ELF-1 (cell line): ENCODE results near the gene NRAP.

Experiments used
- DNase-seq: peaks from one replicate; pipeline ENCODE4 v3.0.0-alpha.2; 2016; ENCODE audit warnings: low read depth, low spot score

Gene NRAP

DNA sequence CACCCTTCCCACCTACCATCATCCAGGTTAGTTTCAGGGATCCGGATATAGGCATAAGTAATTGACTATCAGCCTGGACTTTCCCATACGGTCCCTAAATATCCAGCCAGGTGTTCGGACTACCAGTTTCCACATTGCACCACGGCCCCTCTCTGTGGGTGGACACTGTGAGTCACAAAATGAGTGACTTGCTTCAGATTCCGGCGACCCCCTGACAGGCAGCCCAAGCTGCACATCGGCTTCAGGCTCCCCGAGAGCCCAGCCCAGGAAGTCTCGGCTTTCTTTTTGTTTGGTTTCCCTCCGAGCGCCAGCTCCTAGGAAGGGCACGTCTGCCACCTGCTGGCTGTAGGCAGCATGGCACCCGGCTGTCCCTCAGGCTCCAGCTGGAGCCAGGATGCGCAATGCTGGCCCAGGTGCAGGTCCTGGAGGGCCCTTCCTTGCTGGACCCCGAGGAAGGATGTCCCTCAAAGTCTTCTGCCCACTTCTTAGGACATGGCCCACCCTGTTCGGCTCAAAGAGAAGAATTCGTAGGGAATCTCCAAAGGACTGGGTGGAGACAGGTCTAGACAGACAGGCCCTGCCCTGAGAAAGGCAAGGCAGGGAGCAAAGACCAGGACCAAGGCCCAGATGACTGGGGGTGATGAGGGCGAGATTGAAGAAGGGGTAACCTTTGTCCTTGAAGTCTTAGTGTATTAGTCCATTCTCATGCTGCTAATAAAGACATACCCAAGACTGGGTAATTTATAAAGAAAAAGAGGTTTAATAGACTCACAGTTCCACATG lies 100.3 kb downstream of the NRAP start:
- DNase-seq, result peak; percentile 88

DNA sequence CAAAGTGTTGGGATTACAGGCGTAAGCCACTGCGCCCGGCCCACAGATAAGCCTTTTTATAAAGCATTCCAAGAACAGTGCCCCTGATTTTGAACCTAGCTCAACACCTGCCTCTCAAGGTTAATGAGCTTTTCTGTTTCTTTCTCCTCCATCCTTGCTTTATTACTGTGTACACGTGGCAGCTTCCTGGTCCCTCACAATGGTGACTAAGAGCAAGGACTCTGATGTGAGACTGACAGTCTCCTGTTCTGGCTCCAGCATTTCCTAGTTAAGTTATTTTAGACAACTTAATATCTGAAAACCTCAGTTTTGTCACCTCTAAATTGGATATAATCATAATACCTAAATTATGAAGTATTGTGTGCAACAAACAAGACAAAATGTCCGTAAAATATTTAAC lies 101.1 kb downstream of the NRAP start:
- no peak for DNase-seq

DNA sequence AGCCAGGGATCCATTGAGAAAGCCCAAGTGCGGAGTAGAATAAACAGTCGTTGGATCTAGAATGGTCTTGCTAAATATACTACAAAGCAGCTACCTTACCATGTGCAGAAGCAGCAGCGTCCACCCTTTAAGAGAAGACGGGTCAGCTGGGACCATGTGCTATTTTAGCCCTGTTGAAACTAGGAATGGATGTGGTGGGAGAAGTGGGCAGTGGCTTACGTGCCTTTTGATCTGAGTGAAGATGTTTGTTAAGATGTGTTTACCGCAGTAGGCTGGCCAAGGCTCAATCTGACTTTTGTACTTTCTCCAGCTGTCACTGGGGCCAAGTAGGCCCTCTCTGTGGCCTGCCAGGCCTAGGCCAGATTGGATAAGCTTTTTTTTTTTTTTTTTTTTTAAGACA lies 101.8 kb downstream of the NRAP start:
- DNase-seq, result no peak

DNA sequence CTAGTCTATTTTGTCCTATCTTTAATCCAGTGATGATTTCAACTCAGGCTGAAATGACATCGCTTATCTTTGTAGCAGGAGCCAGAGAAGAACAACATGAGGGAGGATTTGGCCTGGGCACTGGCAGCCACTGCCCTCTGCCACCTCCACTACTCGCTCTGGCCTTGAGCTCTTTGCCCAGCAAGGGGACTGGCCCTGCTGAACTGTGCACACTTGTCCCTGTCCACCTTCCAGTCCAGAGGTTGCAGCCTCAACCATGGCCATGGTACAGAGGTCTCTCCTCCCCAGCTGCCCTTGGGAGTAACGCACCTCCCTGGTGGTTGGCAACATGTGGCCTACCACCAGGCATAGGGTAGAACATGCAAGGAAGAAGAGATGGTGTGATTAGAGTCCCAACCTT lies 102.6 kb downstream of the NRAP start:
- no peak for DNase-seq

DNA sequence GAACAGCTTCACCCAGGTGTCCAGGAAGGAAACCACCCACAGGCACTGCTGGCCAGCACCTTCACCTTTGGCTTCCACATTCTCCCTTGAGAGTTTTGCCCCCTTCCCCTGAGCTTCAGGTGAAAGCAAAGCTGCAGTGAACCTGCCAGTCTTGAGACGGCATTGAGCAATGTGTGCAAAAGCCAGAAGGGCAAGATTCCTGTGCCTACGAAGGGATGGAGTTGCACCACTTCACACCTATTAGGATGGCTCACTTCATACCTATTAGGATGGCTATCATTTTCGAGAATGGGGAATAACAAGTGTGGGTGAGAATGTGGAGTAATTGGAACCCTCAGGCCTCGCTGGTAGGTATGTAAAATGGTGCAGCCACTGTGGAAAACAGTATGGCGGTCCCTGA lies 103.8 kb downstream of the NRAP start:
- no peak for DNase-seq

DNA sequence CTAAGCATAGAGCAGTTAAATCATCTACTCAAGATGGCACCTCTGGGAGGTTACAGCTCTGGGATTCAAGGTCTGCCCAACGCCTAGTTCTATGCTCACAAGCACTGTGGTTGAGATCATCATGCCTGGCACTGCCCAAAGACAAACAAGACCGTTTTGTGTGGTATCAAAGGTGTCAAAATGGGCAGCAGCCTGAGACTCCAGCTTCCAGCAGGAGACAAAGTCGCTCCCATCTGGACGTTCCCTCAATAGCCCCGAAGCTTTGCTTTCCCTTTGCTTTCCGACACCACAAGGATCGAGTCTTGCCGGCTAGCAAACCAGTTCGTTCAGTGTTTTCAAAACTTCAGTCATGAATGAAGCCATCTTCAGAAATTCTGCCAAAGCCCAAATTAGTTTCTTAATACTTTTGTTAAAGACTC lies 105.9 kb downstream of the NRAP start:
- DNase-seq, result peak; percentile 79

DNA sequence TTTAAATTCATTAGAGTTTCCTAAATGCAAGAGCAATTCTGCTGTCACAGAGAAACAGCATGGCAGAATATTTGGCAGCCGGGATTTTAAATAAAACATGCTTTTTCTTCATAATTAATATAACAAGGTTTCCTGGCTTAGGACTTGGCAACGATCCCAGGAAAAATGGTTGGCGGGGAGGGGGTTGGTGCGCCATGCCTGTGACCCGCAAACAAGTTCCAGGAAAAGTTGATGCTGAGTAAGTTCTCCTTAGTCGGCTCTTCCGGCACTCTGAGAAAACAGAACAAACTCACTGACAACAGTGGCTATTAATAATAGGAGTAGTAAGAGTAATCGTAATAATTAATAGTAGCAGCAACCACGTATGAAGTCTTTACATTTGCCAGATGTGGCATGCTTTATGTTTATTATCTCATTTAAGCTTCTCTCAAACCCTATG lies 106.4 kb downstream of the NRAP start:
- no peak for DNase-seq

DNA sequence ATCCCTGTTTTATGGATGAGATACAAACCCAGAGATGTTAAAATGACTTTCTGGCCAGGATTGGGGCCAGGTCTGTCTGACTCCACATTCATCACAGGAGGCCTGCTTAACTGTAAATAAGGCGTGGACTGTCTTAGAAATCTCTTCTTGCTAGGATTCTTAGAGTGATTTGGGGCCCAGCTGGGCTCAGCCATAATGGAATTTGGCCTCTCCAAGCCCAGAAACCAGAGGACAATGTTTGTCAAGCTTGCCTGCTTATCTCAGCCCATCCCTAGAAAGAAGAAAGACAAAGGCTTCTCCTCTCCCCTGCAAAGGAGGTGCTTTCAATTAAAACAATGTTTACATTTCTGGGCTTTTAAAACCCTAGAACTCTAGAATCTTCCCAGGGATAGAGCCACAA lies 108.1 kb downstream of the NRAP start:
- DNase-seq, result no peak

DNA sequence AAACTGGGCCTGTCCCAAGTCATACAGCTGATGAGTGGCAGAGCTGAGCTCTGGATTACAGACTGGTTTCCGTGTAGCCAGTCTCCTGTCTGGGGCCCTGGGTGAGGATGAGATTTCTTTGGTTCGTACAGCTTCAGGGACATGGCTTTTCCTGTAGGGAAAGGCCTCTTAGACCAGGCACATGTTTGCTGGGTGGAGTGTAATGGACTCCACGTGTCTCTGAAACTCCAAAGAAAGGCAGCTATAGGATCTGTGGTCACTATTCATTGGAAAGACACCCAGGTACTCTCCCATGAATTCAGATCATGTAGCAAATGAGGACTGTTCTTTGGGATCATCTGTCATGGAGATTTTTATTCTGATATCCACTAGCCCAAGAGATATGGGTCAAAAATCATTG lies 108.6 kb downstream of the NRAP start:
- no peak for DNase-seq

DNA sequence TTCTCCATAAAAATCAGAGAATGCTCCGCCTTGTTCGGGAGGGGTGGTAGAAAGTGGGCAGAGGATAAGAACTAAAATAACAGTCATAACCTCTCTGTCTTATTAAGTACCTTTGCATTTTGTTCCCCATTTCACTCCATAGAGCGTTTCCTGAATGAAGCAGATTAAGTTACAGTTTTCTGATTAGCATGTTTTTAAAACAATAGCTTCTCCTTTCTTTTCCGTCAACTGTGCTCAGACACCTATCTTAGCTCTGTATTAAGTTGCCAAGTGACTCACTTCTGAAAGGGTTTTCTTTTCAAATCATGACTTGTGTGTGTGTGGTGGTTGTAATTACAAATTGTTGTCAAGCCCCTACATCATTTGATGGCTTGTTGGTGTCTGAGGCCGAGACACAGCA lies 109.6 kb downstream of the NRAP start:
- no peak for DNase-seq

DNA sequence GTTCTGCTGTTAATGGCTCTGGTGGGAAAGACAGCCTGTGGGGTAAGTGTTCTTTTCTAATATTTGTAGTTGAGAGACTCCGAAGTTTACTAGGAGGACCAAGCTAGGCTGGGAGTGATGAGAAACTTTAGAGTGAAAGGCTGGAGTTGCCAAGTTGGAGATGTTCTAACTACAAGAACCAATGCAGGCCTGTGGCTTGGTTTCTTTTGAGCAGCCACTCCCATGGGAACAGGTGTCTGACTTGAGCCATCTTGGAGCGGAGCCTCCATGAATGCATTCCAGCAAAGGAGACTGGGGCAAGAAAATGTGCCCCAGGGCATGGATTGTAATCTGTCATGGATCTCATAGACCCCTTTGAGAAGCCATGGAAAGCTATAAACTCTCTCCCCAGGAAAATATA lies 110.7 kb downstream of the NRAP start:
- DNase-seq, result peak; percentile 43

DNA sequence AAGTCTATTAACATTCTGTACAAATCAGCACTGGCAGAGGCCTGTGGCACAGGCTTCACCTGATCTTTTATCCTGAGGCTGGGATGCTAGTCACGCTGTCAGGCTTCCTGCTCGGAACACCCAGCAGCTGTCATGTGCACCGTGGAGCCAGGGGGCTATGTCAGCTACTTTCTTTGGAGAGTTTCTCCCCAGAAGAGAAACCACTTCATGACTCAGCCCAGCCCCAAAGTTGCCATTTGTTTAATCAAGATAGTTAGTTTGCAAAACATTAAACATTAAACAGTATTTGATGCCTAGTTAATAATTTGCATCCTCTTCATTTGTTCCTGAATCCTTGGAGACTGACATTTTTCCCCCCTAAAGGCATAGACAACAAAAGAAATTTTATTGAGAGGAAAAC lies 111.1 kb downstream of the NRAP start, which contains the start of gene HABP2:
Gene HABP2 (plus strand): TSS at position 353 of the 400 bp plus-strand sequence. CDS start 69 bp downstream, outside the sequence.
- no peak for DNase-seq

DNA sequence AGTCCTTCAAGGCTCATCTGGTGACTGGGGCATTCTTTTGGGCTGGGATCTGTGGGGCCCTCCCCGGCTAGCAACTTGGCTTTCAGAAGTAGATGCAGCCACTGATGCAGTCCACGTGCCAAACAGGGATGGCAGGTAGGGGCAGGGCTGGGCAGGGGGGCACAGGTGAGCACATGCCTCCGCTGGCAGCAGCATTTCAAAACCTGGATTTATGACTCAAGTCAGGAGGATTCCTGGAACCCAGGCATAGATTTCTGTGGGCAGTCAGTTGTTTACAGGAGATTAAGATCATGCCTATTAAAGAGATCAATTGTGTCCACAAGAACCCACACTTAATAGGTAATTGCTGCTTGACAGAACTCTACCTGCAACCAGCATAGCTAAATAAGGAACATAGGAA lies 111.8 kb downstream of the NRAP start:
- DNase-seq, result no peak

DNA sequence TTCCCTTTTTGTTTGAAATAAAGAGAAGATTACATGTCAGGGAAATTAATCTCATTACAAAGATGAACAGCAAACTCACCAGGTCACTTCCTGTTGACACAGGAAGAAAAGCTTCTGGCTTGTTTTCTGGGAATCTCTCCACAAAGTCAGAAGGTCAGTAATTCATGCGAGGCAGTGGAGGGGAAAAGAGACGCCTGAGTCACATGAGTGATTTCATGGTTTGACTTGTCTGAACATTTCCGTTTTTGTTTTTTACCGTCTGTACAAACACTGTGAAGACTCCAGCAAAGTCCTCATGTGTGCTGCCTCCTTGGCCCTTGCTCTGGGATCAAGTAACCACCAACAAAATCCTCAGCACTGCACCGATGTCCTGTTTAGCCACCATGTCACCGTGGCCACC lies 113.5 kb downstream of the NRAP start:
- no peak for DNase-seq

DNA sequence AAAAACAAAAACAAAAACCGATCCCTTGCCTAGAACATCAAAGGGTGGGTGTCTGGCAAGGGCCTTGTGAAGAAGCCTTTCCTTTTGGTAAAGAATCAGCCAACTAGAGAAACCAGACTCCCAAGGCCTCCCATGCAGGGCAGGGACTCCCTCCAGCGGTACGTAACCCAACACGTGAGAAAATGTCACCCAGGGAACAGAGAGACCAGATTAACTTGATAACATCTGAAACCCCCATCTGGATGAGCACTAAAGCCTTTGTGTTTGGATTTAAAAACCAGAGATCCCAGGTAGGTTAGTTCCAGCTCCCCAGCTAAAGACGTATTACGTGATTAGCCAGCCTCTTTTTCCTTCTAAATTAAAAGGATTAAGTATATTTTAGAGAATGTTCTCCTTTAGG lies 114.0 kb downstream of the NRAP start:
- DNase-seq, result no peak

DNA sequence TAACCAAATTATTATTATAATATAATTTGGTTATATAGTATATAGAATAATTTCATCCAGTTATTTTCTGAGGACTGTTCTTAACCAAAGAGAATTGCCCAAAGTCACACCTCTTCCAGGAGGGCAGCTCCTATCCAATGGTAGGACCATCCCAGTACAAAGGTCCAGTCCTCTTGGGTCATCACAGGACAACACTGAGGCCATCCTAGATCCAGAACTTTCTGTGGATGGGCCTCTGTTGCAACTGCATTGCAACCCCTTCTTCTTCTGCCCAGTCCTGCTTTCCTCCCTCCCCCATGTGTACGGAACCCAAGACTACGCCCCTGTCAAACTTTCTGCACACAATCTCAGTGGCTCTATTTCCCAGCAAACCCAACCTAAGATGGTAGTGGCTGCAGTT lies 116.4 kb downstream of the NRAP start:
- DNase-seq, result no peak

DNA sequence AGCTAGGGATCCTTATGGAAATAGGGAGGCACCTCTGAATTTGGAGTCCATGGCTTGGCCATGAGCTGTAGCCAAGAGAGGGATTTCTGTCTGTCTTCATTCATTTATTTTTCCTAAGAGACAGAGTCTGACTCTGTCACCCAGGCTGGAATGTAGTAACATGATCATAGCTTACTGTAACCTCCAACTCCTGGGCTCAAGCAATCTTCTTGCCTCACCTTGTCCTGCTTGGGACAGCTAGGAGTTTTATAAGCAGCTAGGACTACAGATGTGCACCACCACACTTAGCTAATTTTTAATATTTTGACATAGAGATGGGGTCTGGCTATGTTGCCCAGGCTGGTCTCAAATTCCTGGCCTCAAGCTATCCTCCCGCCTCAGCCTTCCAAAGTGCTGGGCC lies 119.4 kb downstream of the NRAP start:
- no peak for DNase-seq

DNA sequence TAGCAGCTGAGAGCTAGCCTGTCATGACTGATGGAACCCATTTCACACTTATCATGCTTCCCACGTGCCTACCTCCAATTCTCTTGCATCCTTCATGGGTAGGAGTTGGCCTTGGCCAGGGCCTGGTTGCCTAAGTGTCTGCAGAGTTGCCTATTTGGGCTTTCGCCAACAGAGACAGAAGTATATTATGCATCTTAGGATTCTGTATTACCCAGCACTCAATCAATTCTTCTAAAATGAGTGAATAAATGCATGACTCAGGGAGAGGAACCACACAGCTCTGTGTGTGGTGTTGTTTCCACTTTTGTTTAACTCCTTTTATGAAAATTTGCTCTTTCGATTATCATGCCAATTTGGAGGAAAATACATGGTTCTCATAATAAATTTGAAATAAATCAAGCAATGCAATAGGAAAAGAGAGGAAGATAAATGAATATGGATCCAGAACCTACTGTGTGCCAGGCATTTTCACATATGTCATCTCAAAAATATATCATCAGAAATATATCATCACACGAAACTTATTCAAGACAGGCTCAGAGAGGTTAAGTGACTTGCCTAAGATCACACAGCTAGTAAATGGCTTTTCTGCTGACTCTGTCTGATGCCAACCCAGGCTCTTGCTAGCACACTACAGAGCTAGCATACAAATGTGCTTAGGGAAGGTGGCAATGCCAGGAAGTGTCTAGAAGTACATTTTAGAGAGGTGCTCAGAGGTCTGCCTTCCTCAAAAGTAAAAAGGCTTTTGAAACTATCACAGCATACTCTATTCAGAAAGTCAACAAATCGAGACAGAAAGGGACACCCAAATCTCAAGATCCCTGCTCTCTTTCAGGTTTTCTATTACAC lies 120.5 kb downstream of the NRAP start:
- DNase-seq, result no peak

DNA sequence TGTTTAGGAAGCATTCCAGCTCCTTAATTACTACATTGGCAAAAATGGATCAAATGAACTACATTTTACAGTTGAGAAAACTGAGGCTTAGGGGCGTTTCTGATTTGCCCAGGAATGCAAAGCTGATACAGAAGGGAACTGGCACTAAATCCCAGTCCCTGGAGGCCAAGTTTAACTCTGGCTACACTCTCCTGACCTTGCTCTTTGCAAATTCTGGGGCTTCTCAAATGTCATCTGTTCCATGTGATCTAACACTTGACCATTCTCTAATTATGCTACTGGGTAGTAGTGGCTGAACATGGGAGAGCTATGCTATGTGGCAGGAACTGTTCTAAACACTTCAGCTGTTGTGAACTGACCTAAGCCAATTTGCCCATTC lies 122.3 kb downstream of the NRAP start:
- no peak for DNase-seq

DNA sequence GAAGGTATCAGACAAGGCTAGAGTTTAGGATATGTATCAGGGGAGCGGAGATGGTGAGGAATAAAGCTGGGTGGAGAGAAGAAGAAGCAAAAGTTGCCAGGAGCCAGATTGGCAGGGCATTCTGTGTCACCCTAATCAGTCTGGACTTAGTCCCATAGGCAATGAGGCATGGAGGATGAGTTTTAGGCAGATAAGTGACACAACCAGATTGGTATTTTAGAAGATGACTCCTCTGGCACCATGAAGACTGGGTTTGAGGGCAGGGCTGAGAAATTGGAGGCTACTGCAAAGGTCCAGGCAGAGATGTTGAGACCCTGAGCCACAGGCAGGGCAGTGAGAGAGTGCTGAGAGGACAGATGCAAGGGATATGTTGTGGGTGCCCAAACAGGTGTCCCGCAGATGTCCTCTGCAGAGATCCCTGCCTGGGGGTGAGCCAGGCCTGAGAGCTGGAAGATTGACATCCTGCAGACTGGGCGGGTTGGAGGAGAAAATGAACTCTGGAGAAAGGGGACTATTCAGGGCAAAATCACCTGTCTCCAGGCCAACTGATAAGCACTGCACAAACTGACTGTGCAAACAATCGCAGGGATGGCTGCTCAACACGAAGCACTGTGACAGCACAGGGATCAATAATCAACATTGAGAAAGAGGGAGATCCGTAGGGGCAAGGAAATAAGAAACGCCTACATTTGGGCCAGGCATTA lies 122.8 kb downstream of the NRAP start:
- DNase-seq, result no peak

DNA sequence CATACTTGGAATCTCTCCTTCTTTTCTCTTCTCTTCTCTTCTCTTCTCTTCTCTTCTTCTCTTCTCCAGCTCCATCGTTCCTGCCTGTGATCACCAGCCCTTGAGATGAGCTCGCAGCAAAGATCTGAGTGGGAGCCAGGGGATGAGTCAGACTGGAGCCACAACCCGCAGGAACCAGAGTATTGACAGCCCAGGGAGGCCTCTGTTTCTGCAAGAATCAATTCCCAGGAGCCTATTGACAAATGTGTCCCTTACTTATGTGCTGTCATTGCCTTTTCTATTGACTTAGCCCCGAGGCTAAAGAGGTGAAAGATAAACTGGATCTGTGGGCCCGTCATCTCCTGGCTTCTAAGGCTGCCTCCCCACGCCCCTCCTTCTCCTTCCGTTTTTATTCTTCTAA lies 124.1 kb downstream of the NRAP start:
- DNase-seq, result no peak
